GM10266 (cell line): ENCODE data around the gene NTM.
A peak's percentile ranks its signal among the peaks of the same experiment; 100 is the strongest.

ENCODE experiments used
- DNase-seq: peaks from one replicate; pipeline ENCODE4 v3.0.0; 2012; ENCODE audit errors: extremely low spot score
- TF ChIP-seq, protein P1 (sequence below): IDR thresholded peaks from 2 replicates; pipeline ENCODE4 v1.5.1; 2012; ENCODE audit warnings: mild to moderate bottlenecking, low read depth; ENCODE audit not compliant: control insufficient read depth, insufficient read depth; ENCODE audit errors: missing control alignments

NTM gene

DNA sequence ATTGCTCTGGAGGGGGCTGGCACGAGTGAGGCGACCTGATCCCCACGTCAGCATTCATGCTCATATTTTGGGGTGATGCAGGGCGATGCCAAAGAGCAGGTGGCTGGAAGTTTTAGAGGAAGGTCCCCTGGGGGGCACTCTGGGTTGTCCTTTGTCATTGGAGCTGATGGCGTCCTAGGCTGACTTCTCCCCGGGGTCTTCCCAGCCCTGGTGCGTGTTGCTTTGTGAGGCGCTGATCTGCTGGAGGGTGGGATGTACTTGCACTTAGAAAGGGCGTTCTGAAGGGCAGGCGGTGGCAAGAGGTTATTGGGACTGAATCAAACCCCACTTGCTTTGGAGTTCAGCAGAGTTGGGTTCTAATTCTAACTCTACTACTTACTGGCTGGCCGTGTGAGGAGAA, 313.3 kb downstream of the NTM start:
- no peak for DNase-seq
- TF ChIP-seq, protein P1, sequence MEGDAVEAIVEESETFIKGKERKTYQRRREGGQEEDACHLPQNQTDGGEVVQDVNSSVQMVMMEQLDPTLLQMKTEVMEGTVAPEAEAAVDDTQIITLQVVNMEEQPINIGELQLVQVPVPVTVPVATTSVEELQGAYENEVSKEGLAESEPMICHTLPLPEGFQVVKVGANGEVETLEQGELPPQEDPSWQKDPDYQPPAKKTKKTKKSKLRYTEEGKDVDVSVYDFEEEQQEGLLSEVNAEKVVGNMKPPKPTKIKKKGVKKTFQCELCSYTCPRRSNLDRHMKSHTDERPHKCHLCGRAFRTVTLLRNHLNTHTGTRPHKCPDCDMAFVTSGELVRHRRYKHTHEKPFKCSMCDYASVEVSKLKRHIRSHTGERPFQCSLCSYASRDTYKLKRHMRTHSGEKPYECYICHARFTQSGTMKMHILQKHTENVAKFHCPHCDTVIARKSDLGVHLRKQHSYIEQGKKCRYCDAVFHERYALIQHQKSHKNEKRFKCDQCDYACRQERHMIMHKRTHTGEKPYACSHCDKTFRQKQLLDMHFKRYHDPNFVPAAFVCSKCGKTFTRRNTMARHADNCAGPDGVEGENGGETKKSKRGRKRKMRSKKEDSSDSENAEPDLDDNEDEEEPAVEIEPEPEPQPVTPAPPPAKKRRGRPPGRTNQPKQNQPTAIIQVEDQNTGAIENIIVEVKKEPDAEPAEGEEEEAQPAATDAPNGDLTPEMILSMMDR = no peak

DNA sequence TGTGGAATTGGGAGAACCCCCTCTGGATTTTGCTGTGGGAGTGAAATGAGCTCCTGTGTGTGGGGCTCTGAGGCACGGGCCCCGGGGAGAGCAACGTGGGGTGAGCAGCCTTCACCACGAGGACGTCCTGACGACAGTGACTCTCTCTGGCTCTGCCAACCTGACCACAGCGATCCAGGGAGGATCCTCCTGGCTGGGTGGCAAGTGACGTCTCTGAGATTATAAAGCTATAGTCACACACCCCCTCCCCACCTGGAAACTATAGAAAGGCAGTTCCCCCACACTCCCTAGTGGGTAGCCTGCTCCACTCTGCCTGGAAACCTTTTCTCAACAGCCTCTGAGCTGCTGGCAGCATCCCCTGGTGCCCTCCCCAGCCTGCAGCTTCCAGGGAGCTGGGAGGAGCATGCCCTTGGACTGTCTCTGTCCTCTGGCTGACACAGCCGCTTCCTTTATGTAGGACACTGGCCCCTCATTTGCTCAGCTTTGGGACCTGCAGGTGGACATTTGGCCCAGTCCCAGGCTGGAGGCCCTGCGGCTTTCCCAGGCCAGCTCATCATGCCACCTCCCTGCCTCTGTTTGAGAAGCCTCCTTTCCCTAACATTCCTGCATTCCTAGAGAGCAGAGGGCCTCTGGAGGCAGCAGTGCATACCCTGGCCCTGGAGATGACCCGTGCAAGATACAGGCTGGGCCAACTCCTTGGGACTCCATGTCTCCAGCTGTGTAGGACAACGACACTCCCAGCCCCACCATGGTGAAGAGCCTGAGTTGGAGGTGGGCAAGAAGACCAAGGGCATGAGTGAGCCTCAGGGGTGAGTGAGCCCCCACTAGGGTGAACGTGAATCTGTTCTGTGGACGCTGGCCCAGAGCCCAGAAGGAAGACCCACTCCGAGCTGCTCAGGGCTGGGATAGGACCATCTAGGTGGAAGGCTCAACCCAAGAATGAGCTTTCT, 314.0 kb downstream of the NTM start:
- TF ChIP-seq, protein P1 = no peak
- DNase-seq = no peak

DNA sequence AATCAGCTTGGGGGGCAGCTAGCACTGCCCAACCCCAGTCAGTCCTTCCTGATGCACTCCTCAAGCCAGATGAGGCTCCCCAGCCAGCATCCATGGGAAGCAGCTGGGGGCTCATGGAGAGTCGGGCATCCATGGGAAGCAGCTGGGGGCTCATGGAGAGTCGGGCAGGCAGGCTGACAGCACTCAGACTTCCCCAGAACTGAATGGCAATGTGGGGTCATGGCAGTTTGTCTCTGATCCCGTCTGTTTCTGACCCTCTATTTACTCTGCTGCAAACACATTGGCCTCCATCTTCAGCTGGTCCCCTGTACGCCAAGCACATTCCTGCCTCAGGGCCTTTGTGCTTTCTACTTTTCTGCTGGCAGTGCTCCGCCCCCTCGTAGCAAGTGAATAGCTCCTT, 314.8 kb downstream of the NTM start:
- TF ChIP-seq, protein P1 = no peak
- DNase-seq = no peak

DNA sequence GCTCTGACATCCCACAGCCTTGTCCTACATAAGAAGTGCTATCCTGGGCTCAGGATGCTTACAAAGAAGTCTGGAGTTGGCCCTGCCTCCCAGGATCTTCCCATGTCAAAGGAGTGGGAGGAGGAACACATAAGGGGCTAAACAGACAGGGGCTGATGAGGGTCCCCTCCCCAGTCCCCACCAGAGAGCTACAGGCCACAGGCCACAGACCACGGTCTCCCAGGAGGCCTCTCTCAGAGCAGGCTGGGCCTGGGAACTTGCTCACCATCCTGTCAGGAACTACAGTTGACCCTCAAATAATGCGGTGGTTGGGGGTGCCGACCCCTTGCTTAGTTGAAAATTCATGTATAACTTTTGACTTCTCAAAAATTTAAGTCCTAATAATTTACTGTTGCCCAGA, 315.5 kb downstream of the NTM start:
- TF ChIP-seq, protein P1 = no peak
- DNase-seq = no peak

DNA sequence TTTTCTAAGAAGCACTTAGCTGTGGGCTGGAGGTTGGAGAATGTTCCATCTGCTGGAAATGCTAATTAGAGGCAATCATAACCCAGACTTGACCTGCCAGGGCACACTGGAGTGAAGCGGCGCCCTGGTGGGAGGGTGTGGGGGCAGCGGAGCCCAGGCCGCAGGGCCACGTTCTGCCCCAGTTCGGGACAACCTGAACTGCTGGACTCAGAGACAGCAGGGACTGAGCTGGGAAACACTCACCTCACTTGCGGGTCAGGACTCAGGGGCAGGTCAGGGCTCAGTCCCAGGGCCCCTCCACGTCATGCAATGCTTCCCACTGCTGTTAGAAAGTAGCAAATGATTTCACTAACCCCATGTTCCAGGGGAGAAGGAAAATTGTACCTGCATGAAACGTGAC, 316.4 kb downstream of the NTM start:
- no peak for DNase-seq
- TF ChIP-seq, protein P1 = no peak

DNA sequence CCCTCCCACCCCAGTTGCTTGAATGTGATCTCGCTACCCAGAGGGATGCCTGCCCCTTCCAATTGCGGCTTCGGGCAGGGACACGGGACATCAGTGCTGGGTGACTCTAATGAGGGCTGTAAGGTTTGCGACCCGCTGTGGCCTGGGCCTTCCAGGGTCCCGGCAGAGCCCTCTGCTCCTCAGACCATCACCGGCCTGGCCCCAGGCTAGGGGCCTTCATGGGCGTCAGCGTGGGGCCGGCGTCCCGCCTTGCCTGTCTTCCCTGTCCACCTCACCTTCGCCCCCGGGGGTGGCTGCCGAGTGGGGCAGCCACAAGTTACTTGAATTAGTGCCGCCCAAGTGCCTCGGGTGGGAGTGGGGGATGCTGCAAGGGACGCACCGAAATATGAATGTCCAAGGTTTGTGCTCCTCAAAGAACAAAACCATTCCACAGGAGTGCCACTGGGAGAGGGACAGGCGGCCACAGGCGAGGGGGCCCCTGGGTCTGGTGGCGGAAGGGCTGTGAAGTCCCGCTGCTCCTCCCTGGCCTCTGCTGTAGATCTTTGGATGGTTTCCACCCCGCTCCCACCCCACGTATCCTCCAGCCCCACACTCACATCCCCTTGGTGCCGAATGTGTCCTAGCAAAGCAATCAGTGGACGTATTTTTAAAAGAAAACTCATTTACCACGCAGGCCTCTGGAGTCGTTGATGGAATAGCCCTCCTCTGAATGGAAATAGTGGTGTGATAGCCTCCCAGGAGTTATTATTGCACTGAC, 317.1 kb downstream of the NTM start:
- TF ChIP-seq, protein P1 = no peak
- DNase-seq = no peak

DNA sequence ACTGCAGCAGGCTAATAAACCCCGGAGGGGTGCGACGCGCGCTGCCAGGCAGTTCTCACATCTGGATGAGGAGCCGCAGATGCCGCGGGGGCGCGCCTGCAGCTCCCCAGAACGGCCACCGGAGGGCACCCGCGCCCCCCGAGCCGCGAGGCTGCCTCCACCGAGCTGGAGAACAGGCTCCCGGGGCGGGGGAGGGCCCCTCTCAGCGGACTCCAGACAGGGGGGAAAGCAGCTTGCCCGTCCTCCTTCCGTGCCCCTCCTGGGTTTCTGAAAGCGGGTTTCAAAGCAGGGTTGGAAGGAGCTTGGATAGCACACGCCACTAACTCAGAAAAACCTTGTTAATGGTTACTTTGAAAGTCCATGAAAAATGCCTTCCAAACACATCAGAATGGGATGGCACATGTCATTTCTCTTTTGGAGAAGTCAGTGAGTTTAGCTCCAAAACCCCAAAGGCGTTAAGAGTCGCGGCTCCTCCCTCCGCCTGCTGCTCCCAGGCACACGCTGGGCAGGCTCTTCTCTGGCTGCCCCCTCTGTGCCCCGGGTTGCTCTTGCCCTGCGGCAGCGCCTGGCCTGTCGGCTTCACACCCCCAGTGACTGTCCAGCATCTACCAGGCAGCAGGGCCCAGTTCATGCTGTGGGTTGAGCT, 317.8 kb downstream of the NTM start:
- TF ChIP-seq, protein P1 = peak; percentile 81
- peak; percentile 85 for DNase-seq
